DMS 273 (cell line): ENCODE data around the gene GPR15LG.
A peak's percentile ranks its signal among the peaks of the same experiment; 100 is the strongest.

ENCODE experiments used
- DNase-seq: peaks from one replicate; lab custom pipeline; 2025; ENCODE audit not compliant: unreplicated experiment; lab: John Stamatoyannopoulos, UW

GPR15LG gene

DNA sequence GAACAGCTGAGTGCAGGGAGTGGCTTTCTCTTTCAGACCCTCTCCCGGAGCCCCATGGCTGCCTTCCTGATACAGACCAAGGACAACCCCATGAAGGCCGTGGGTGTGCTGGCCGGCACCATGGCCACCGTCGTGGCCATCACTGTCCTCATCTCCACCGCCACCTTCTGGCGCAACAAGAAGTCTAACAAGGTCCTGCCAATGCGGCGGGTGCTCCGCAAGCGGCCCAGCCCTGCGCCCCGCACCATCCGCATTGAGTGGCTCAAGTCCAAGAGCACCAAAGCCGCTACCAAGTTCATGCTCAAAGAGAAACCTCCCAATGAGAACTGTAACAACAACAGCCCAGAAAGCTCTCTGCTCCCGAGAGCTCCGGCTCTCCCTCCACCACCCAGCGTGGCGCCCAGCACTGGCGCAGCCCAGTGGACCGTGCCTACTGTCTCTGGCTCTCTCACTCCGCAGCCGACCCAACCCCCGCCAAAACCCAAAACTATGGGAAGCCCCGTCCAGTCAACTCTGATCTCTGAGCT lies 40.5 kb downstream of the GPR15LG start:
- DNase-seq = no peak

DNA sequence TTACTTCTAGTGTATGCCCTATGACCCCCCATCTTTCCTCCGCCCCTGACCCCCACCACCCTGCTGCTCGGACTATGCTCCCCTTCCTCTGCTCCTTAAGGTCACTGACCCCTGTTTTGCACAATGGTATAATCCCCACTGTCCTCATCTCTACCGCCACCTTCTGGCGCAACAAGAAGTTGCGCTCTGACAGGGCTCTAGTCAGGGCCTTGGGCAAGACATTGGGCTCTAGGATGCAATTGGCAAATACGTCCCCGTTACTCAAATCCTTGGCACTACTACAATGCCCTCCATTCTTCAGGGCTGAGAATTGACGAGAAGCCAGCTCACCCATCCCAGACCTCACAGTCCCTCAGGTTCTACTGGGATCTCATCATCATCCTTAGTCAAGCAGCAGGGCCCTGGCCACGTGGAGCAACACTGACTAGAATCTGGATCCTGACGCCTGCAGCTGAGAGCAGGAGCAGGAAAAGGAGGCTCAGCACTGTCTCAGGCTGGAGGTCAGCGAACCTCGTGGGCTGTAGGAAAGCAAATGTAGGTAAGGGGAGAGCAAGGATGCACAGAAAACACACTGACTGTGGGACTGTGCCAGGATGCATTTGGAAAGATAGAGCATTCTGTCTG lies 41.1 kb downstream of the GPR15LG start:
- DNase-seq = peak; percentile 25

DNA sequence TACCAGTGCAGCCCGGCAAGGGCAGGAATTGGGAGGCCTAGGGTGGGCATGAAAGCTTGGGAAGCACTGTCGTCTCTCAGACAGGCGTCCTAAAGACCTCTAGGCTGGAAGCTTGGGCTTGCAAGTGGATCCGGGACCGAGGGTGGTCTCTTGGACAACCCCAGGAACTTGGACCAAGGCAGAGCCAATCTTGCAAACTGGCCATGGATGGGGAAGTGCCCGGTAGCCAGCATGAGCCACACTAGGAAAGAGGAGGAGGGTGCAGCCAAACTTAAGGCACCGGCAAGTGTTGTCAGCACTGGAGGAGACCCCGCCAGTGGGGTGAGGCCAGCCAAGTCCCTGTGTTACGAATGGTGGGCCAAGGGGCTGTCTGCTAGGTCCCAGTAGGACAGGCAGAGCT lies 43.2 kb downstream of the GPR15LG start:
- DNase-seq = no peak

DNA sequence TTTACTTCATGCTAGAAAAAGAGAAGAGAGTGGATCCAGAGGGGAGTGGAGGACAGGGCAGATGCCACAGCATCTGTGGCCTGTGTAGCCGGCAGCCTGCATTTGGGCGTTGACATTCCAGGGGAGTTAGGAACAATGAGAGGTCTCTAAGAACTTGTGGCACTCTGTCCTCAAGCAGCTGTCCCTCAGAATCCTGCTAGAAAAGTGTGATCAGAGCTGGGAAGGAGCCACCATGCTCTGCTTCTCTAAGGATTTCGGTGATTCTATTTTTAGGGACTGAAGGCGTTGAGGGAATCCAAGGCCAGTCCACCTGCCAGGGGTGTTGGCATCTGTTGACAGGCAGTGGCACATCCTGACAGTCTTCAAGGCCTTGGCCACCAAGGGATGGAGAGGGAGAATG lies 44.1 kb downstream of the GPR15LG start:
- DNase-seq = no peak

DNA sequence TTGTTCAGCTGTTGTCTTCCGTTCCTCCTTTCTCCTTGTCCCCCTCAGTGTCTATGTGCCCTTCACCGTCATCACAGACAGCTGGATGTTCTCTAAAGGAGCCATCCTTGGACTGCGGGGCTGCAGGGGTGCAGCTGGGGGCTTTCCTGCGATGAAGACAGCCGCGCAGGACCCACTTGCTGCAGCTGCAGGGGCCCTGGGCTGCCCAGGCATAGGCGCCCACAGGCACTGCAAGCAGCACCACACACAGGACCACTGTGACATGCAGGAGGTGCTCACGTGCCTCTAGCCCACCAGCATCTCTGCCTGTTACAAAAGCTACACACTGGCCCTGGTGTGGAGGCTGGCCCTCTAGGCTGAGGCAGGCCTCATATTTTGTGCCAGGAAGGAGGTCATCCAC lies 48.3 kb downstream of the GPR15LG start:
- DNase-seq = no peak

DNA sequence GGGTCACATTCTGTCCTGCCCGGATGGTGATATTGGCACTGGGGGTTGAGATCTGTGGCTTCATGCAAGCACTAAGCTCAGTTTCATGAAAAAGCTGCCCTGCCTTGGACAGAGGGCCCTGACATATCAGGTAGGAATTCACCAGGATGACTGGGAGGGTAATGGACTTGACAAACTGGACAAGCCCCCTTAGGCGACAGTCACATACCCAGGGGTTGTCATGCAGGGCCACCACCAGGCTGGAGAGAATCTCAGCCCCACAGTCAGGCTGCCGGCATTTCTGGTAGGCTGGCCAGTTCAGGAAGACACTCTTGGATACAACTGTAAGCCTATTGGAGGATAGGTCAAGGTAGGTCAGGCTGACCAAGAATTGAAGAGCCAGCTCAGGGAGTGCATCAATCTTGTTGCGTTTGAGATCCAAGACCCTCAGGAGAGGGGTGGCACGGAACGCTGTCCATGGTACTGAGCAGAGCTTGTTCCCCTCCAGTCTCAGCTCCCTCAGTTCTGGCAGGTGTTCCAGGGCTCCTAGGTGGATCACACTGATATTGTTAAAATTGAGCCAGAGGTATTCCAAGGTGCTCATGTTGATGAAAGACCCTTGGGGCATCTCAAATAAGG lies 50.9 kb downstream of the GPR15LG start:
- DNase-seq = peak; percentile 1

DNA sequence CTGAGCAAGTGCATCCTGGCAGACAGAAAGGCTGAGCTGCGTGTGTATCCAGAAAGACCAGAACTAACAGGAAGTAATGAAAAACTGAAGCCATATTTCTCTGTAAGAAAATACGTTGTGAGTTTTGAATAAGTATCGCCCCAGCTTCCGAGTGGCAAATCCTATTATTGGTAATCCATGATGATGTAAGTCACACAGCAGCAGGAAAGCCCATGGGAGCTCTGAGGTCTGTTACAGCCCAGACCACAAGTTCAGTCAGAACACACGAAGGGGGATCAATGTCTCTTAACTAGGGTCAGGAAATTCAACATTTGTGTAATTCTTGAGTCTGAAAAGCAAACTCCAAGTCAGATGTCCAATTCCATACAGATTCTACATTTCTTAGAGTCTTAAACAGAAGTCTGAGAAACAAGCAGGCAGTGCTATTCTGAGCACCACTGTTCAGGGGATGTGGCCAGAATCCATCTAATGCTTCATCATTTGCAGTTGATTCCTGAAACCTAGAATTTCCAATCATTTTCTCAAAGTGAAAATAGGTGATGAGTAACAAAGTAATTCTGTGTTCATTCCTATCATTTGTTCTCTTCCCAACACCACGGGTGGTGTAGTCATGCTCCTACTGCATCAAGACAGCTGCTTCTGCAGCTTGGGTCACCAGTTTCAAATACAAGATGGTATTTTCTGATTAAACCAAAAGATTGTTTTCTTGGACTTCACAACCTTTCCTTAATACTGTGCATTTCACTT lies 52.0 kb downstream of the GPR15LG start, which contains the start of gene LRIT2:
LRIT2 (minus strand) TSS at position 118 of the 747 bp plus-strand sequence; CDS start at position 94, 24 bp downstream.
- no peak for DNase-seq

DNA sequence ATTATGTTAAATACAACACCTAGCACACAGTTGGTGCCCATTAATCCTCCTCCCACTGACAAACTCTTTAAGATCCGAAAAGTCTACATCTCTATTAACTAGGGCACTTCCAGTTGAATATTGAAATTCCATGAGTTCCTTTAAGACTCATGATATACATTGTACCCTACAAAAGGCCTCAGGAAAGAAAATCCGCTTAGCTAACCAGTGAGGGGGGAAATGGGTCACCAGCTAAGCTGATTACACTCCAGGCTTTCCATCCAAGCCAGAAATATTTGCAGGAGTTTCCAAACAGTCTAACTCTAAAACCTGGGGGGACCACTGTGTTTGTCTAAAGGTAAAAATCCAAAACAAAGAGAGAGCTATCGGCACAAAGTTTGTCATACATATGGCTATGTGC lies 53.0 kb downstream of the GPR15LG start:
- DNase-seq = no peak

DNA sequence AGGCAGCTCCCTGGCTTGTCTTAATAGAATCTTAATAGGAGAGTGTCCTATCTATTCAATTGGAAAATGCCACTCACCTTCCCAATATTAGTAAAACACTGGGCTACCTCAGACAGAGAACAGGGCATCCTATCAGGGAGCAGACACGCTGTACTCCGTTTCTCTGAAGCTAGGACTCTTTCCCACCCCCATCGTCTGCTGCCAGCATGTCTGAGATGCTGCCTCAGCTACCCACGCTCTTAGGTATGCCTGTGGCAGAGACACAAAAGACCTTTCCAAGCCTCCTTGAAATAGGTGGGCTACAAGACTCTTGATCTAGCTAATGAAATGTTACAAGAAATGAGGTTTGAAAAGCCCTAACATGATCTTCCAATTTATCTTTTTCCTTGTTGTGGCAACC lies 54.2 kb downstream of the GPR15LG start:
- no peak for DNase-seq

DNA sequence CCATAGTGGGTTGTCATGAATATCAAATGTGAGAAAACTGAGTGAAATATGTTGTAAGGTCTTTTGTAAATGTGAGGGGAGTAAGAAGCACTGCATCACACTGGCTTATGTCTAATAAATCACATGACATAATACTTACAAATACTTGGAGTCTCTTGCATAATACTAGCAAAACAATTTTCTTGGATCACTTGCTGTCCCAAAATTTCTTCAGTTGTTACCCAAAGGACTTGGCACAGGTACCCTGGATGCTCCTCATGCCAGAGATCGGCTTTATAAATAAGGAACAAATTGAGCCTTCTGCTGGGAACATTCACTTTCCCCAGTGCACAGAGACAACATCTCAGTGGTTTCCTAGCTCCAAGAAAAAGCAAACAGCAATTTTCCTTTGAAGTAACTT lies 56.8 kb downstream of the GPR15LG start:
- no peak for DNase-seq

DNA sequence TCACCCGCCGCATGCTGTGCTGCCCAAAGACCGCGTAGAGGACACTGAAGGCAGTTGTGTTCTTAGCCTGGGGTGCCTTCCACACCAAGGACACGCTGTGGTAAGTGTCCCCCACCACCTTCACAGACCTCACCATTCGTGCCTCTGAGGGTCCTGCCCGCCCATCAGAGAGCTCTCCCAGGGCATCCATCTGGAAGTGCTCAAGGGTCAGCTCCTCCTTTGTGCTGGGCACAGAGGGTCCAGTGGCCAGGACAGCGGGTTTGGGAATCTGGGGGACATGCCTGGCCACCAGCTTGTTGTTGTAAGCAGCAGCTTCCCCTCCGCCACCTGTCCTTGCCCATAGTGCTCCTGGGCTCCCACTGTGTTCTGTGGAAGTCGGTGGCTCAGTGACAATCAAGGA lies 58.8 kb downstream of the GPR15LG start:
- DNase-seq = no peak

DNA sequence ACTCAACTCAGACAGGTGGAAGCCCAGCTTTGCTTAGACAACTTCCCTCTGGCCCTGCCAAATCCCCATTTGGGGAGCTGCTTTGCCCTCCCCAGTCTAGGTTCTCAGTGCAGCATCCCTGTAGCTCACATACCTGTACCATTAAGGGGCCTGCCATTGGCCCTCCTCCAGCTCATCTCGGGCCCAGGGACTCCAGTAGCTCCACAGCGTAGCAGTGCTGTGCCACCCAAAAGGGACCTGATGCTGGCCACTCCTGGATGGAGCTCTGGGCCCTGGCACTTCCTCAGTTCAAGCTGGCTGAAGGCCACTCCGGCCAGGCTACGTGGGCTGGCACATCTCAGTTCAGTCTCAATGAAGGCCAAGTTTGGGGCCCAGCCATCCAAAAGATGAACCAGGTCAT lies 60.3 kb downstream of the GPR15LG start:
- DNase-seq = no peak

DNA sequence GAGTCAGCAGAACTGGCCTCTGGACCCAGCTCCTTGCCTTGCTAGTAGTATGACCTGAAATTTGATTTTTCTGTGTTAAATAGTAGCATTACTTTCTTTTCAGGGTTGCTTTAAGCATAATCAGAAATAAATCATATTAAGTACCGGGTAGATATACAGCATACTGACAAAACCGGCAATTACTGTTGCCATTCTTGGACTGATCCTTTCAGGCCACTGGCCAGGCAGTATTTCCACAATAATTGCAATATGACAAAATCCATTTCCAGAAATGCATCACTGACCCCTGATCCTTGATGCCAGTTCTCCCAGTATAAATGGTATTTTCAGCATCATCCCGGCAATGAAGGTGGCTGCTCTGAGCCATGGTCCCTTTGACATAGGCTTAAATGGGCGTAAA lies 60.9 kb downstream of the GPR15LG start:
- no peak for DNase-seq
